GM12801 (cell line): ENCODE measurements around the gene FAM43B.

Experiments used
- CTCF ChIP-seq: IDR thresholded peaks from one replicate; pipeline ENCODE4 v1.5.1; 2011; ENCODE audit warnings: control low read depth; ENCODE audit not compliant: insufficient read length; ENCODE audit errors: extremely low read depth

Gene FAM43B

GRCh38 chr1:20538227-20538626, 14.1 kb upstream of the FAM43B start:
- TF ChIP-seq CTCF = no peak

GRCh38 chr1:20538760-20539551, 13.4 kb upstream of the FAM43B start:
- no peak for TF ChIP-seq CTCF

- no peak for TF ChIP-seq CTCF
Measured at GRCh38 chr1:20540281-20540680, 12.1 kb upstream of the FAM43B start.

- no peak for TF ChIP-seq CTCF
Measured at GRCh38 chr1:20546637-20547036, 5.7 kb upstream of the FAM43B start.

GRCh38 chr1:20551161-20551560, 1.2 kb upstream of the FAM43B start:
- TF ChIP-seq CTCF = no peak

DNA sequence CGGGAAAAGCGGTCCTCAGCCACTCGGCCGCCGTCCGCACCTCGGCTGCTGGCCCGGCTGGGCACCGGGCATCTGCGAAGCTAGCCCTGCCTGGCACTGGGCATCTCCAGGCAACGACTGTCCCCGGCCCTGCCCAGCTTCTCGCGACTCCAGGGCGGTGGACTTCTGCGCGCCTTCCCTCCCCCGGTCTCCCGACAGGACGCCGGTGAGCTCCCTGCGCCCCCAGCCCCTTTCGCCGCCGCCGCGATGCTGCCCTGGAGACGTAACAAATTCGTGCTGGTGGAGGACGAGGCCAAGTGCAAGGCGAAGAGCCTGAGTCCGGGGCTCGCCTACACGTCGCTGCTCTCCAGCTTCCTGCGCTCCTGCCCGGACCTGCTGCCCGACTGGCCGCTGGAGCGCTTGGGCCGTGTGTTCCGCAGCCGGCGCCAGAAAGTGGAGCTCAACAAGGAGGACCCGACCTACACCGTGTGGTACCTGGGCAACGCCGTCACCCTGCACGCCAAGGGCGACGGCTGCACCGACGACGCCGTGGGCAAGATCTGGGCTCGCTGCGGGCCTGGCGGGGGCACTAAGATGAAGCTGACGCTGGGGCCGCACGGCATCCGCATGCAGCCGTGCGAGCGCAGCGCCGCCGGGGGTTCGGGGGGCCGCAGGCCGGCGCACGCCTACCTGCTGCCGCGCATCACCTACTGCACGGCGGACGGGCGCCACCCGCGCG, 514 bp downstream of the FAM43B start:
- no peak for TF ChIP-seq CTCF

GRCh38 chr1:20555025-20555757, 2.8 kb downstream of the FAM43B start:
- TF ChIP-seq CTCF = no peak
